ENCODE results near the gene MEIKIN.

DNA sequence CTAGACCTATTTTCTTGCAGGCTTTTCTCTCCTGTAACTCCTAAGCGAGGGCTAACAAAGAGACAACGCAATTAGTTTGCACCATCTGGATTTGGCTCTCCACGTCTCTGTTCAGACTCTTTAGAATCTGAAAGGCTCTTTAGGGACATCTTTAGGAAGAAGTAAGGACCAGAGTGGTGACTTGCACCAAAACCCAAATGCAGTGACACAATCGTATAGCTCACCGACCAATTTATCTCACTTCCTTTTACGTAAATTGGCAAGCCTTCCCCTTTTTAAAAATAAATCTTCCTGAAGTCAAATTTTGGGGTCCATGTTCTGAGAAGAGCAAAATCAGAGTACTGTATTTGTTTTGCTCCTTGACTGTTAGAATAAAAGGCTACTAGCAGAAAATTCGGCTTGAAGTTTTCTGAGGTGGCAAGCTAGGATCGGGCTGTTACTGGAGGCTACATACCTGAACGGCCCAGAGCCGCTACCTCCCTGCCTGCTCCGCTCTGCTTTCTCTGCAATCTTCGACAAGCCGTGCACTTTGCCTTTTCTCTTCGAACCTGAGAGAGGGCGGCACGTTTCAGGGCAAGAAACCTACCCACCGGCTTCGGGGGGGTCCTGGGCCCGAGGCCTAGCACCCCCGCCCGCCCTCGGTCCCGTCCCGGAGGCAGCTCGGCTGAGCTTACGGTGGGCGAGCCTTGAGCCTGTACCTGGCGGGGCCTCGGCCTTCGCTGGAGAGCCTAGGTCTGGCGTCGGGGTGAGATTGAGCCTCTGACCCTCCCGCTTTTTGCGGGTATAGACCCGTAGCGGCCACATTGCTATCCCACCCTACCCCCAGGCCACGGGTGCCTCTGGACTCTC, 537 bp downstream of the MEIKIN start:
- TF ChIP-seq, protein P1, sequence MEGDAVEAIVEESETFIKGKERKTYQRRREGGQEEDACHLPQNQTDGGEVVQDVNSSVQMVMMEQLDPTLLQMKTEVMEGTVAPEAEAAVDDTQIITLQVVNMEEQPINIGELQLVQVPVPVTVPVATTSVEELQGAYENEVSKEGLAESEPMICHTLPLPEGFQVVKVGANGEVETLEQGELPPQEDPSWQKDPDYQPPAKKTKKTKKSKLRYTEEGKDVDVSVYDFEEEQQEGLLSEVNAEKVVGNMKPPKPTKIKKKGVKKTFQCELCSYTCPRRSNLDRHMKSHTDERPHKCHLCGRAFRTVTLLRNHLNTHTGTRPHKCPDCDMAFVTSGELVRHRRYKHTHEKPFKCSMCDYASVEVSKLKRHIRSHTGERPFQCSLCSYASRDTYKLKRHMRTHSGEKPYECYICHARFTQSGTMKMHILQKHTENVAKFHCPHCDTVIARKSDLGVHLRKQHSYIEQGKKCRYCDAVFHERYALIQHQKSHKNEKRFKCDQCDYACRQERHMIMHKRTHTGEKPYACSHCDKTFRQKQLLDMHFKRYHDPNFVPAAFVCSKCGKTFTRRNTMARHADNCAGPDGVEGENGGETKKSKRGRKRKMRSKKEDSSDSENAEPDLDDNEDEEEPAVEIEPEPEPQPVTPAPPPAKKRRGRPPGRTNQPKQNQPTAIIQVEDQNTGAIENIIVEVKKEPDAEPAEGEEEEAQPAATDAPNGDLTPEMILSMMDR (IDR thresholded peaks at IDR 0.05), result no peak
- TF ChIP-seq POLR2A (IDR thresholded peaks at IDR 0.05; ENCODE audit: low read depth) (no peak), POLR2AphosphoS5 (IDR thresholded peaks at IDR 0.05) (no peak), EP300 (IDR thresholded peaks at IDR 0.05) (no peak)

Measured in esophagus muscularis mucosa (tissue), 4 donors.